ENCODE results near the gene IER3IP1.

- TF ChIP-seq SIN3A (IDR thresholded peaks at IDR 0.05; ENCODE audit: borderline replicate concordance, insufficient read depth, low read length) (no peak), TAF1 (IDR thresholded peaks at IDR 0.05; ENCODE audit: borderline replicate concordance, insufficient read depth, low read length) (no peak)
Measured at GRCh38 chr18:47172476-47172875, 3.7 kb downstream of the IER3IP1 start.

Measured in PFSK-1 (cell line).